Activated CD8-positive, alpha-beta T cell treated with anti-CD3 and anti-CD28 coated beads for 36 hours (primary cell): ENCODE results near the gene PEA15. TPM values are rescaled to one million over a fixed set of nuclear protein-coding genes. Genes with fewer than 3 reads are reported as not detected.
A peak's percentile ranks its signal among the peaks of the same experiment; 100 is the strongest.

Source experiments
- ATAC-seq: fragments of 200-7000 bp; cut with Tn5 transposase; one replicate; pipeline ENCODE4 v1.10.0; 2021; ENCODE audit warnings: mild to moderate bottlenecking, moderate library complexity
- CTCF ChIA-PET: fragments of 350-600 bp; sonication (Branson Sonifier 250); formaldehyde crosslinking; loops from one replicate; lab custom pipeline; 2021; ENCODE audit warnings: antibody characterized with exemption; lab: Charles Lee
- POLR2A ChIA-PET: fragments of 350-600 bp; sonication (Branson Sonifier 250); formaldehyde crosslinking; loops from one replicate; lab custom pipeline; 2021; ENCODE audit warnings: antibody characterized with exemption; lab: Charles Lee
- DNase-seq: peaks from one replicate; pipeline ENCODE4 v3.0.0-alpha.2; 2020
- H3K27ac Mint-ChIP-seq: one replicate; pipeline ENCODE4 v1.8.0; 2021; ENCODE audit warnings: mild to moderate bottlenecking, mixed read lengths
- H3K27me3 Mint-ChIP-seq: one replicate; pipeline ENCODE4 v1.8.0; 2021; ENCODE audit warnings: mixed read lengths
- H3K36me3 Mint-ChIP-seq: one replicate; pipeline ENCODE4 v1.8.0; 2021; ENCODE audit warnings: low read depth, mixed read lengths
- H3K4me1 Mint-ChIP-seq: one replicate; pipeline ENCODE4 v1.8.0; 2021; ENCODE audit warnings: low read depth, mixed read lengths
- H3K4me3 Mint-ChIP-seq: one replicate; pipeline ENCODE4 v1.8.0; 2021; ENCODE audit warnings: mild to moderate bottlenecking, moderate library complexity, mixed read lengths
- H3K9me3 Mint-ChIP-seq: one replicate; pipeline ENCODE4 v1.8.0; 2021; ENCODE audit warnings: mixed read lengths
- intact Hi-C: fragments of 100-400 bp; cut with micrococcal nuclease; formaldehyde crosslinking; loops from one replicate; pipeline ENCODE4 v1.10.0; 2022
- total RNA-seq, 2 experiments: library from RNA; stranded (reverse); gene quantifications; one replicate each; pipeline ENCODE4 v1.2.3, GENCODE V29; 2021
- TF ChIP-seq, protein P1 (sequence below): fragments of 200-600 bp; IDR thresholded peaks from one replicate; pipeline ENCODE4 v1.8.0; 2022; ENCODE audit warnings: antibody characterized with exemption, mild to moderate bottlenecking

The PEA15 gene, protein sequence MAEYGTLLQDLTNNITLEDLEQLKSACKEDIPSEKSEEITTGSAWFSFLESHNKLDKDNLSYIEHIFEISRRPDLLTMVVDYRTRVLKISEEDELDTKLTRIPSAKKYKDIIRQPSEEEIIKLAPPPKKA
- total RNA-seq, result 10 to 100 TPM; 31.8 to 34.1 TPM

DNA sequence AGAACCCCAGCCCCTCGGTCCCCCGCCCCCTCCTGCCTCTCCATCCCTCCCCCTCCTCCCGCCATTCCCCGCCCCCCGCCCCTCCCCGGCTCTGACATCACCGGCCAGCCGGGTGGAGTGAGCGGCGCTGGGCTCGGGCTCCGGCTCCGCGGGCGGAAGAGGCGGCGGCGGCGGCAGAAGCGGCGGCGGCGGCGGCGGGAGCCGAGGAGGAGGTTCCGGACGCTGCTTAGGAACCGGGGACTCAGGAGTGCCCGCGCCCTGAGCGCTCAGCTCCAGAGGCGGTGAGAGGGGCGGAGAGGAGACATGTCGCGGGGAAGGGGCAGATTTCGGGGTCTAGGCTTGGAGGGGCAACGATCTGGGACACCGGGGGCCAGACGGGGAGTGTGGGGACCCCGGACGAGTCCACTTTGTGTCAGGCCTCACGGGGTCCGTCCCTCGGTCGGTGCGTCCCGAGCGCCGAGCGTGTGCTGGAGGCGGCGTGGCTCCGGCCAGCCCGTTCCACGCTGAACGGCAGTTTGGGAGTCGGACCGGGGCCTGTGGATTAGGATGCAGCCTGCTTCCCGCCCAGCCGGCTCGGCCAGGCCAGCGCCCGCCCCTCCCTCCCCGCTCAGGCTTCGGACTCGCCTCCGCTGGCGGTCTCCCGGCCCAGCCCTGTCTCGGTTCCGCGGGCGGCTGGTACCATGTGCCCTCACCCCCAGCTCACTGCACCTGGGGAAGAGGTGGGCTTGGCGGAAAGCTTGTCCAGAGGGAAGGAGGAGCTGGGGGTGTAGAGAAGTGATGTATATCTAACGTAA lies at the start of gene PEA15:
Gene PEA15 (plus strand): TSS at position 143 of the 794 bp plus-strand sequence. CDS start 6,161 bp downstream, outside the sequence.
- DNase-seq (peak; percentile 70), ATAC-seq (peak; percentile 76)
- intact Hi-C loops, result loop anchor here (2.0 to 5.0 kb wide), 2 partner anchors 29 to 103 kb away; no protein-coding TSS in a partner anchor
- H3K36me3 Mint-ChIP-seq, result peaks cover 16% of the 10 kb centered on the region
- peak within 1 kb of the TSS; percentile 87 for H3K27ac Mint-ChIP-seq
- peaks cover 48% of the 10 kb centered on the region for H3K4me1 Mint-ChIP-seq
- H3K9me3 Mint-ChIP-seq, result no peaks in the 10 kb centered on the region
- ChIA-PET CTCF (interaction anchor here (0.6 to 5.9 kb wide), 7 partner anchors 12 to 120 kb away, joined by 3 to 31 read pairs (median 8); no protein-coding TSS in a partner anchor), POLR2A (interaction anchor here (0.7 to 2.6 kb wide), 10 partner anchors 9 to 134 kb away, joined by 3 to 6 read pairs (median 3); no protein-coding TSS in a partner anchor)
- TF ChIP-seq, protein P1, sequence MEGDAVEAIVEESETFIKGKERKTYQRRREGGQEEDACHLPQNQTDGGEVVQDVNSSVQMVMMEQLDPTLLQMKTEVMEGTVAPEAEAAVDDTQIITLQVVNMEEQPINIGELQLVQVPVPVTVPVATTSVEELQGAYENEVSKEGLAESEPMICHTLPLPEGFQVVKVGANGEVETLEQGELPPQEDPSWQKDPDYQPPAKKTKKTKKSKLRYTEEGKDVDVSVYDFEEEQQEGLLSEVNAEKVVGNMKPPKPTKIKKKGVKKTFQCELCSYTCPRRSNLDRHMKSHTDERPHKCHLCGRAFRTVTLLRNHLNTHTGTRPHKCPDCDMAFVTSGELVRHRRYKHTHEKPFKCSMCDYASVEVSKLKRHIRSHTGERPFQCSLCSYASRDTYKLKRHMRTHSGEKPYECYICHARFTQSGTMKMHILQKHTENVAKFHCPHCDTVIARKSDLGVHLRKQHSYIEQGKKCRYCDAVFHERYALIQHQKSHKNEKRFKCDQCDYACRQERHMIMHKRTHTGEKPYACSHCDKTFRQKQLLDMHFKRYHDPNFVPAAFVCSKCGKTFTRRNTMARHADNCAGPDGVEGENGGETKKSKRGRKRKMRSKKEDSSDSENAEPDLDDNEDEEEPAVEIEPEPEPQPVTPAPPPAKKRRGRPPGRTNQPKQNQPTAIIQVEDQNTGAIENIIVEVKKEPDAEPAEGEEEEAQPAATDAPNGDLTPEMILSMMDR, result no peak
- H3K4me3 Mint-ChIP-seq, result peak within 1 kb of the TSS; percentile 82
- H3K27me3 Mint-ChIP-seq, result no peaks in the 10 kb centered on the region

DNA sequence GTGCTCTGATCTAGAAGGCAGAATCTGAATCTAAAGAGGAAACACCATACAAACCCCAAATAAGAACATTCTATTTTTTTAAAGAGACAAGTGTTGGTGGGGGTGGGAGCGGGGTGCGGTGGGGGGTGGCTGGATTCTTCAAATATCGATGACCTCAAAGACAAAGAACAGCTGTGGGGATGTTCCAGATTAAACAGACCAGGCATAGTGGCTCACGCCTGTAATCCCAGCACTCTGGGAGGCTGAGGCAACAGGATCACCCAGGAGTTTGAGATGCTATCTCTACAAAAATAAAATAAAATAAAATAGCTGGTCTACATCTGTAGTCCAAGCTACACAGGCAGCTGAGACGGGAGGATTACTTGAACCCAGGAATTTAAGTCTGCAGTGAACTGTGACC lies 48.8 kb upstream of the PEA15 start:
- no peak for ATAC-seq
- intact Hi-C loops, result no loop called here
- Mint-ChIP-seq H3K27me3 (peaks cover 8% of the 10 kb centered on the region), H3K36me3 (no peaks in the 10 kb centered on the region), H3K27ac (no peak overlapping the region), H3K4me1 (no peaks in the 10 kb centered on the region), H3K9me3 (no peaks in the 10 kb centered on the region), H3K4me3 (no peak overlapping the region)
- TF ChIP-seq, protein P1, result no peak
- DNase-seq, result no peak
- POLR2A ChIA-PET, result no interaction called here
- CTCF ChIA-PET, result interaction anchor here (1.1 to 2.1 kb wide), 3 partner anchors 13 to 71 kb away, joined by 3 to 8 read pairs (median 4); no protein-coding TSS in a partner anchor

DNA sequence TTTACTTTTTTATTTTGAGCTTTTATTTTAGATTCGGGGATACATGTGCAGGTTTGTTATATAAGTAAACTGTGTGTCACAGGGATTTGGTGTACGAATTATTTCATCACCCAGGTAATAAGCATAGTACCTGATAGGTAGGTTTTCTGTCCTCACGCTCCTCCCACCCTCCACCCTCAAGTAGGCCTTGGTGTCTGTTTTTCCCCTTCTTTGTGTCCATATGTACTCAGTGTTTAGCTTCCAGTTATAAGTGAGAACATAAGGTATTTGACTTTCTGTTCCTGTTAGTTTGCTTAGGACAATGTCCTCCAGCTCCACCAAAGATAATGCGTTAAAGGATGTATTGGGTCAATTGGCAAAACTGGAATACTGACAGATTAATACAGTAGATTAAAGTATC lies 48.0 kb upstream of the PEA15 start:
- ChIA-PET POLR2A (no interaction called here), CTCF (interaction anchor here (2.1 kb wide), 1 partner anchor 72 kb away, joined by 8 read pairs; no protein-coding TSS in a partner anchor)
- no peak overlapping the region for H3K27ac Mint-ChIP-seq
- H3K4me1 Mint-ChIP-seq, result no peaks in the 10 kb centered on the region
- TF ChIP-seq, protein P1, result no peak
- H3K9me3 Mint-ChIP-seq, result no peaks in the 10 kb centered on the region
- no peak overlapping the region for H3K4me3 Mint-ChIP-seq
- intact Hi-C loops, result no loop called here
- no peaks in the 10 kb centered on the region for H3K36me3 Mint-ChIP-seq
- peaks cover 8% of the 10 kb centered on the region for H3K27me3 Mint-ChIP-seq
- DNase-seq (no peak), ATAC-seq (no peak)

DNA sequence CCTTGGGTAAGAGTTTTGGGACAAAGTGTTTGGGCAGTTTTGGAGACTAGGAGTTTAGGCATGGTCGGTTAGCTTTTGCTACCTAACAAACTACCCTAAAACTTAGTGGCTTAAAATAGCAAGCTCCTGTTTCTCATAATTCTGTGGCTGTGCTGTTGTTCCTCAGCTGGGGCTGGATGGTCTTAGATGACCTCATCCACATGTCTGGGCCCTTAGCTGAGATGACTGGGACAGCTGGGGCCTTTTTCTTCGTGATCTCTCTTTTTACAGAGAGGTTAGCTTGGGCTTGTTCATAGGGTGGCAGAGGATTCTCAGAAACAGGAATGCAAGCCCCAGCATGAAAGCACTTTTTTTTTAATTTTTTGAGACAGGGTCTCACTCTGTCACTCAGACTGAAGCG lies 47.2 kb upstream of the PEA15 start:
- ATAC-seq, result no peak
- ChIA-PET POLR2A (no interaction called here), CTCF (interaction anchor here (0.9 to 1.4 kb wide), 3 partner anchors 35 to 134 kb away, joined by 3 read pairs; no protein-coding TSS in a partner anchor)
- peaks cover 8% of the 10 kb centered on the region for H3K27me3 Mint-ChIP-seq
- intact Hi-C loops, result no loop called here
- no peaks in the 10 kb centered on the region for H3K9me3 Mint-ChIP-seq
- H3K4me1 Mint-ChIP-seq, result no peaks in the 10 kb centered on the region
- TF ChIP-seq, protein P1, result no peak
- H3K27ac Mint-ChIP-seq, result no peak overlapping the region
- H3K36me3 Mint-ChIP-seq, result no peaks in the 10 kb centered on the region
- DNase-seq, result no peak
- no peak overlapping the region for H3K4me3 Mint-ChIP-seq
